GM11168 (cell line): Measurements from ENCODE around the gene GLYR1.

Source experiments
- in situ Hi-C: fragments of 300-500 bp; cut with MboI; formaldehyde crosslinking; loops from one replicate; pipeline ENCODE4 v1.12.0; 2022; ENCODE audit warnings: low sequenced_read_pairs; ENCODE audit not compliant: unreplicated experiment

GLYR1 gene

DNA sequence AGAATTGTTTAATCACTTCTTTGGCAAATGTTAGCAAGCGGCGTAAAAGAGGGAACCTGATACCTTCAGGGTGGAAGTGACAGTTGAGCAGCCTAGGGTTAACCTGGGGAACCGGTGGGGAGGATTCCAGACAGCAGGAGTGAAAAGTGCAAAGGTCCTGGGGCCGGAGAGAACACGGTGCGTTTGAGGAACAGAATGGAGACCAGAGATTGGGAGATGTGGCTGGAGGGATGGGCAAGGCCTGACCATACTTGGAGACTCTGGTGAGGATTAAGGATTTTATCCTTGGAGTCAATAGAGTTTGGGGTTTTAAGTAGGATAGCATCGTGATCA is 77.8 kb downstream of the GLYR1 start:
- in situ Hi-C loops, result no loop called here

GRCh38 chr16:4768549-4769305 is 78.4 kb downstream of the GLYR1 start:
- in situ Hi-C loops, result no loop called here

- in situ Hi-C loops, result no loop called here
Observed at GRCh38 chr16:4767872-4768548, 79.1 kb downstream of the GLYR1 start.

DNA sequence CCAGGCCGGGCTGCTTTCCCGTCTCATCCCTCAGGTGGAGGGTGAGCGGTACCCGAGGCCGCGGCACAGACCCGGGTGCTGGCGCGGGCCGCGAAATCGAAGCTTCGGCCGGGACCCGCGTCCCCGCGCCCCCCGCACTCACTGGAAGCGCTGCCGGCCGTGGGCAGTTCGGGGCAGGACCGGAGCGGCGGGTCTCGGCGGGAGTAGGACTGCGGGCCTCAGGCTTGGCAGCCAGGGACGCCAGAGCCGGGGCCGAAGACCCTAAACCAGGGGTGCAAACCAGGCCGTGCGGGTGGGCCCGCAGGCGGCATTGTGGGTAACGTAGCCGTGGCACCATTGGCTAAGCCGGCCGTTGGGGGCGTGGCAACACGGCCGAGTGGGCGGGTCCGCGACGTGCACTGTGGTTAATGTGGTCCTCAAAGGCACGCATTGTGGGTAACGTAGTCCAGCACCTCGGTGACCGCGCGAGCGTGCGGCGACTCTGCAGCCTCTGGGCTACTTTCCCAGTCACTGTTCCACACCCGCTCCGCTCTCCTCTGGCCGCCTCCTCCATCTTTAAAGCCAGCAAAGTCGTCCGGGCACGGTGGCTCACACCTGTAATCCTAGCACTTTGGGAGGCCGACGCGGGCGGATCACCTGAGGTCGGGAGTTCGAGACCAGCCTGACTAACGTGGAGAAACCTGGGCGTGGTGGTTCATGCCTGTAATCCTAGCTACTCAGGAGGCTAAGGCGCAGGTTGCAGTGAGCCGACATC is 80.0 kb downstream of the GLYR1 start, which contains the start of gene ZNF500:
TSS of gene ZNF500 (minus strand) at position 288 of the 754 bp plus-strand sequence. CDS start 1,184 bp downstream, outside the sequence.
- in situ Hi-C loops, result no loop called here

DNA sequence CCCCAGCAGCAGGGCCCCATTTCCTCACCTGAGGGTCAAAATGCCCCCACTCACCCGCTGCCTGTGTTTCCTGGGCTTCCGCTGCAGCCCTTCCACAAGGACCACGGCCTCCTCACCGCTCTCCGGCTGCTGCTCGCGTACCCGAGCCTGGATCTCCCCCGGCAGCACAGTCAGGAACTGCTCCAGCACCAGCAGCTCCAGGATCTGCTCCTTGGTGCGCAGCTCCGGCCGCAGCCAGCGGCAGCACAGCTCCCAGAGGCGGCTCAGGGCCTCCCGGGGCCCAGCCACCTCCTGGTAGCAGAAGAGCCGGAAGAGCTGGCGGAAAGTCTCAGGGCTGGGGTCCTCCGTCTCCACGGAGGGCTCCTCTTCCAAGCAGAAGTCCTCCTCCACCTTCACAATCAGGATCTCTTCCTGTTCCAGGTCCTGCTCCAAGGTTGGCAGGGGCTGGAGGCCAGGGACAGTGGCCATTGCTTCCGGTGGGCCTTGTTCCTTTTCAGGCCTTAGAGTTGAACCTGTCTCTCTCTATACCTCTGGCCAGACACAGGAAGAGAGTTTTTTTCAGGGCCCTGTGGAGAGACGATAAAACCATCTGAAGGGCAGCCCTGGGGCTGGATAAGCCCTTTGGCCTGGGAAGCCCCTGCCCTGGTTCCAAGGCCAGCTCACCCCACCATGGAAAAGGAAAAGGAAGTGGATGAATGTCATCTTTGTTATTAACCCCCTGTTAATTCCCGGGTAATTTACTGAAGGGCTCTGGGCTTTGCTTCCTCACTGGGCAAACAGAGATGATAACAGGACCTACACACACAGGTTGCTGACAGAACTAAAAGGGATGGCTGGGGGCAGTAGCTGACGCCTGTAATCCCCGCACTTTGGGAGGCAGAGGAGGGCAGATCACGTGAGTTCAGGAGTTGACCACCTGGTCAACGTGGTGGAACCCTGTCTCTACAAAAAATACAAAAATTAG is 81.3 kb downstream of the GLYR1 start:
- in situ Hi-C loops, result no loop called here

DNA sequence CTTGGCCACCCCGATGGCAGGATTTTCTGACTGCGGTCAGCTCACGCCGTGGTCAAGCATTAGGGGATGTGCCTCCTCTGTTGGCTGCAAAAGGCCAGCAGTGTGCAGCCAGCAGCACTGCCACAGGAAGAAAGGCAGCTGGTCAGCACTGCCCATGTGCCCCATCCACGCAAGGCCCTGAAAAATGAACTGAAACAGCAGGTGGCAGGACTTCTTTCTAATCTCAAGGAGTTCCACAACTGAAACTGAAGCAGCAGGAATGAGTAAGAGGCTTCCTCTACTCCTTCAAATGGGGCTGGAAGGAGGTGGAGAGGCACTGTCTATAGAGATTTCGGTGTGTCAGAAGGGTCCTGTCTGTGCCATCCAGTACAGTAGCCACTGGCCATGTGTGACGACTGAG is 83.3 kb downstream of the GLYR1 start:
- in situ Hi-C loops, result no loop called here

DNA sequence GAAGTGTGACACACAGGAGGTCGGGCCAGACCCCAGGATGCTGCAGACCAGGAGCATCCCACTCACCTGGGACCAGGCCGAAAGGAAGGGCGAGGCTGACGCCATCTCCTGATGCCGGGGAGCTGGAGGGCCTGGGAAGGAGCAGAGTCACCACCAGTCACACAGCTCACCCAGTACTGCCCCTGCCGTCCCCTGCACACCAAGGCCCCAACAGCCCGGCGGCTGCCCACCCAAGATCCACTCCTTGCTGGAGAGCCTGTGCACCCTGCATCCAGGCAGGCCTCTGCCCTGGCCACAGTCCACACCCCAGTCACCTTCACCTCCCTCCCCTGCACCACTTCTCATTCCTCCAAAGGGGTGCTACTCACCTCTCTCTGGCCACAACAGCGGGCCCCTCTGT is 84.9 kb downstream of the GLYR1 start:
- in situ Hi-C loops, result no loop called here

DNA sequence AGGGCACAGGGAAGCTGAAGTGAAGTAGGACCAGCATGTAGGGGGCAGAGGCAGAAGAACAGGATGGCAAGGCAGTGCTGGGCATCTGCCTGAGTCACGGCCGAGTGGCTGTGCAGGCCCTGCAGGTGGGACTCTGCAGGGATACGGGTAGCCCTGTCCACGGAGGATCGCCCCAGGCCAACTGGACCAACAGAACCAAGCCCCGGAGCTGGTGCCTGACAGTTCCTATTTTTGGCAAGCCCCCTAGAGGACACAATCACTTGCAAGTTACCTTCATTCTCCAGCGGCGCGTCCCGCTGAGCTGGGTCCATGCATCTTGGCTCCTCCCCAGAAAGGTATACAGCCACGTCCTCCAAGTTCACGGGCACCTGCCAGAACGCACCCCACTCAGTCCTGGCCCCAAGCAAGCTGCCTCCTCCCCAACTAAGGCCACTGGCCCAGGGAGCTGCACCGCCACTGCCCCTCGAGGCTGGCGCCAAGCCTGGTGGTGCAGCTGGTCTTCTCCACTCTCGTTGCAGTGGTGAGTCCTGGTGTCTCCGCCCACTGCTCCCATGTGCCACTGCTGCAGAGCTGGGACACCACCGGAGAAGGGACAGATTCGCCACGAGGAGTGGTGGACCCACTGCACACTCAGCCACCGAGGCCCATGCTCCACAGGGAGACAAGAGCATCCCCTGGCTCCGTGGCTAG is 86.7 kb downstream of the GLYR1 start:
- in situ Hi-C loops, result no loop called here

DNA sequence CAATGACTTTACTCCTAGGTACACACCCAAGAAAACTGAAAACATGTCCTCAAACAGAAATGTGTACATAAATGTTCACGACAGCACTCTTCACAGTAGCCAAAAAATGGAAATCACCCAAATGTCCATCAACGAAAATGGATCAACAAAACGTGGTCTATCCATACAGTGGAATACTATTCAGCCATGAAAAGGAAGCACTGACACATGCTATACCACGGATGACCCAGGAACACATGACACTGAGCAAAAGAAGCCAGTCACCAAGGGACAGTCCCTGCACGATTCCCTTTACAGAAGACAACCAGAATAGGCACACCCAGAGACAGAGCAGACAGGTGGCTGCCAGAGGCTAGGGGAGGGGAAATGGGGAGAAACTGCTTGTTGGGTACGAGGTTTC is 91.4 kb downstream of the GLYR1 start:
- in situ Hi-C loops, result no loop called here

GRCh38 chr16:4754865-4755264 is 92.2 kb downstream of the GLYR1 start:
- in situ Hi-C loops, result no loop called here

- in situ Hi-C loops, result no loop called here
Observed at GRCh38 chr16:4753227-4753626, 93.9 kb downstream of the GLYR1 start.
